ENCODE measurements around the gene NCOR1.

NCOR1 gene

DNA sequence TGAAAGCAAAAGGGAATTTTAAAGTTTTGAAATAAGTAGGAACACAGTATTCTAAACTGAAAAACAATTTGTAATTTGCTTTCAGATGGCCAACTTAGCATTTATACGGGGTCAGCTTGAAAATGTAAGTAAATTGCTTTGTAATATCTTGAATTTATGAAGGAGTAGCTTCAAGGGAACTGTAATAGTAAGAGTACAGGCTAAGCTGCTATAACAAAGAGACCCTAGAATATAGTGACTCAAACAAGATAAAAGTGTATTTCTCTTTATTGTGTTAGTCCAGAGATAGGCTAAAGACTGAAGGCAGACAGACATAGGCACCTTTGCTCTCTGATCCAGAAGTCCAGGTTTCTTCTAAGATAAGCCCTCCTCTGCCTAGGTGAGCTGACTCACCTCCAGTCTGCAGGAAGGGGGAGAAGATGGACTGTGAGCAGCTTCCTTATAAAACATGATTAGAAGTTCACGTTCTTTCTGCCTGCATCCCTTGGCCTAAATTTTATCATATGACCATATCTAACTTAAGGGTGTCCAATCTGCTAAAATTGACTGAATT lies 212.6 kb downstream of the NCOR1 start:
- Histone ChIP-seq H3K27ac (ENCODE audit: low read depth, low read length, severe bottlenecking) (no peak overlapping the region), H3K9me3 (ENCODE audit: control insufficient read depth, low read length) (peaks cover 14% of the 10 kb centered on the region), H3K36me3 (ENCODE audit: control insufficient read depth, insufficient read depth, low read length) (peaks cover 68% of the 10 kb centered on the region), H3K4me1 (ENCODE audit: control insufficient read depth, insufficient read depth, low read length, poor library complexity, severe bottlenecking) (peaks cover 8% of the 10 kb centered on the region), H3K4me3 (ENCODE audit: extremely low read depth, insufficient read depth, low read length, poor library complexity, severe bottlenecking) (no peak overlapping the region)
- 100% methylated on average over 1 of the region's 2 CpGs; no CpG with 5 or more reads in 1 of the 2 experiments for WGBS, 2 experiments (ENCODE audit: insufficient coverage in 2 of 2)

DNA sequence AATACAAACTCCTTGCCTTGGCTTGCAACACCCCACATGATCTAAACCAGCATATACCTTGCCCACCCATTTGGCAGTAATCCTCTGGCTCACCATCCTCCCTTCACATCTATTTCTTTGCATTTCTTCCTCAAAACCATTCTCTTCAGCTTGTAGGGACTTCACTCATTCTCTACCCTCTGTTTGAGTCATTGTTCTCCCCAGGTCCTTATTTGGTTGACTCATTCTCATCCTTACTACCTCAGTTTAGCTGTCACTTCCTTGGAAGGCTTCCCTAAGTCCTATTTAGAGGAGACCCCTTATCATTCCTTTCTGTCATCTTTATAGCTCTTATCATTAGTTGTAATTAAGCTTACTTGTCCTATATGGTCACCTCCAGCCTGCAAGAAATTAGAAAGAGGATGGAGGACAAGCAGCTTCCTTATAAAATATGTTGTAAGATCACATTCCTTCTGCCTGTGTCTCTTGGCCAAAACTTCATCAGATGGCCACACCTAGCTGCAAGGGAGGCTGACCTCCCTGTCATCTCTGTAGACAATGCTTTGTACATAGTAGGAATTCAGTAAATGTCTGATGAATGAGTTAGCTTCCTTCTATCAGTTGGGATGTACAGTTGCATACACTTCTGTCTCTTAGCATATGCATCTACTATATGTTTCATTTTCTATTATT lies 214.0 kb downstream of the NCOR1 start:
- H3K4me1 ChIP-seq (ENCODE audit: control insufficient read depth, insufficient read depth, low read length, poor library complexity, severe bottlenecking): peaks cover 8% of the 10 kb centered on the region
- peaks cover 14% of the 10 kb centered on the region for H3K9me3 ChIP-seq (ENCODE audit: control insufficient read depth, low read length)
- no peak overlapping the region for H3K27ac ChIP-seq (ENCODE audit: low read depth, low read length, severe bottlenecking)
- H3K36me3 ChIP-seq (ENCODE audit: control insufficient read depth, insufficient read depth, low read length): peaks cover 54% of the 10 kb centered on the region
- peak overlapping the region; percentile 78 for H3K4me3 ChIP-seq (ENCODE audit: extremely low read depth, insufficient read depth, low read length, poor library complexity, severe bottlenecking)

DNA sequence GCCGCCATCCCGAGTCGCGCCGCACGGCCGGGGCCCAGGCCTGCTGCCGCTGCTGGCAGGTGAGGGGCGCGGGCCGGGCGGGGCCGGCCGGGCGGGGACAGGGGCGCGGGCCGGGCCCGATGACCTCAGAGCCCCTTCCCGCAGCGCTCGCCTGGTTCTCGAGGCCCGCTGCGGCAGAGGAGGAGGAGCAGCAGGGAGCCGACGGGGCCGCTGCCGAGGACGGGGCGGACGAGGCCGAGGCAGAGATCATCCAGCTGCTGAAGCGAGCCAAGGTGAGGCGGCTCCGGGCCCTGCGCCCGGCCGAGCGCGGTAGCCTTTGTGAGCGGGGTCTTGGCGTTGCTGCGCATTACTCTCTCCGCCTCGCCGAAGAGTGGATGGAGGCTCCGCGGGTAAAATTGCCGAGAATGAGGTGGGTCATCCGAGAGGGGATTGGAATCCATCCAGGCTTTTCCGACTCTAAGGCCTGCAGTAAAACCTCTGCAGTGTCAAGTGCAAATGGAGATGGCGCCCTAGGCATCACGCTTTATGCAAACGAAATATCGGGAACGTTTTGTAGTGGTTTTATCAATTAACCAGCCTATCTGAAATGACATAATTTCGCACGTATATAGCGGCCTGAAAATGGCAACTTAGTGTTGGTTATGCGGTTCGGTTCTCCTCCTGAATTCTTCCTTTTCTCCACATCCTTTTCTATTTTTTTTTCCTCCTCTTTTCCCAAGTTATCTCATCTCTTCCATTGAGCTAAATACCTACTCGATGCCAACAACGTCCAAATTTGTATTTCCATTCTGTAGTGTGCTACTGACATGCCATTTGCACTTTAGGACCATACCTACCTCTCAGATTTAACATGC lies 215.1 kb downstream of the NCOR1 start:
- WGBS, 2 experiments (ENCODE audit: insufficient coverage in 2 of 2): 0 to 1% methylated on average over 51 to 54 of the region's 64 CpGs
- peak overlapping the region; percentile 78 for H3K4me3 ChIP-seq (ENCODE audit: extremely low read depth, insufficient read depth, low read length, poor library complexity, severe bottlenecking)
- peaks cover 47% of the 10 kb centered on the region for H3K36me3 ChIP-seq (ENCODE audit: control insufficient read depth, insufficient read depth, low read length)
- peaks cover 8% of the 10 kb centered on the region for H3K4me1 ChIP-seq (ENCODE audit: control insufficient read depth, insufficient read depth, low read length, poor library complexity, severe bottlenecking)
- H3K27ac ChIP-seq (ENCODE audit: low read depth, low read length, severe bottlenecking): peak overlapping the region; percentile 88
- peaks cover 14% of the 10 kb centered on the region for H3K9me3 ChIP-seq (ENCODE audit: control insufficient read depth, low read length)

DNA sequence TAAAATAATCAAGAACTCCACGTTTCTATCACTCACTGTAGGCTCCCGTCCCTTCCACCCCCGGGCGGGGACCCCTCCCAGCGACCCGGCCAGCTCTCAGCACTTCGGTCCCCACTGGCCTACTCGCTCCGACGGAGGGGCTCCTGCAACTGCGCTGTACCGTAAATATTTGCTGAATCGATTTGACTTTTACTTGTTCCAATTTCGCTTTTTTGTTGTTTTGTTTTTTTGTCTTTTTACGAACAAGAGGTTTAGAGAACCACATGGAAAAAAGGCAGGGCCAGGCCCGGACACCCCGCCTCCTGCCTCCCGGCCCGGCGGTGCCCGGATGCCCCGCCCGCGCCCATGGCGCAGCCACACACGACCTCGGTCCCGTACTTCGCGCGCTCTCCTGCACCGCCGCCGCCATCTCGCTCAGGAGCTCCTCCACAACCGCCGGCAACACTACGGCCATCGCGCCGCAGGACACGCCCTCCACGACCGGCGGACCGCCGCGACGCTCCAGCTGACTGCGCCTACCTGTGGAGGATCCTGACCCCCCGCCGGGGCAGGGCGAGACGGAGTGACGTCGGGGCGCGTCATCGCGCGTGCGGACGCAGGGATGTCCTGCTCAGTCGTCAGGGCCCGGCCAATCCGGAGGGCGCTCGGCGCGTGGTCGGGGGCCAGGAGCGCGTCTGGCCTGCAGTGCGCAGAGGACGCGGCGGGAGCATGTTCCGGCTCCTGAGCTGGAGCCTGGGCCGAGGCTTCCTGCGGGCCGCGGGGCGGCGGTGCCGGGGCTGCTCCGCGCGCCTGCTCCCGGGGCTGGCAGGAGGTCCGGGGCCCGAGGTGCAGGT lies 216.0 kb downstream of the NCOR1 start, which contains the start of the genes TTC19 and ZSWIM7:
Gene TTC19 (plus strand): TSS at position 684 of the 833 bp plus-strand sequence. CDS start 25 bp downstream, at position 709.
Gene ZSWIM7 (minus strand): TSS at position 564 of the 833 bp plus-strand sequence. CDS start 110 bp downstream, at position 454.
- Histone ChIP-seq H3K27ac (ENCODE audit: low read depth, low read length, severe bottlenecking) (peak within 1 kb of the TSS; percentile 88), H3K36me3 (ENCODE audit: control insufficient read depth, insufficient read depth, low read length) (peaks cover 43% of the 10 kb centered on the region), H3K9me3 (ENCODE audit: control insufficient read depth, low read length) (peaks cover 14% of the 10 kb centered on the region), H3K4me3 (ENCODE audit: extremely low read depth, insufficient read depth, low read length, poor library complexity, severe bottlenecking) (peak within 1 kb of the TSS; percentile 78), H3K4me1 (ENCODE audit: control insufficient read depth, insufficient read depth, low read length, poor library complexity, severe bottlenecking) (peaks cover 8% of the 10 kb centered on the region)
- 0 to 1% methylated on average over 60 to 82 of the region's 91 CpGs for WGBS, 2 experiments (ENCODE audit: insufficient coverage in 2 of 2)

DNA sequence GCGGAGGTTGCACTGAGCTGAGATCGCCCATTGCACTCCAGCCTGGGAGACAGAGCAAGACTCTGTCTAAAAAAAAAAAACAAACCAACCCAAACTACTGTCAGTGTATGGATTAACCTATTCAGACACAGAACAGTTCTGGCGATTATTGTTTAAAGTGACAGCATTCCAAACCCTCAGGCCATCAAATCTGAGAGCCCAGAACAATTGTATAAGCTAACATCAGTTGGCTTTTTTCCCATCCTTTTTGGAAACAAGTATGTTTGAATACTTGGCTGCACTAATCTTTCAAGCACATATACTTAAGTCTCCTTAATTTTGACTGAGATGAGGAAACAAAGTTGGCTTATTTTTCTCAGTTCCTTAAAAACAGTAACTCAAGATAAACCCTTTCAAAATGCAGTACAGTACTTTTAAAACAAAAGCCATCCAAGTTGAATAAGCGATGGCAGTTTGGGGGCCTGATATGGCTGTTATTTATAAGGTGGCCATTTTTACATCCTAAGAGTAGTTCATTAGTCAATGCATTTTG lies 217.2 kb downstream of the NCOR1 start:
- Histone ChIP-seq H3K4me3 (ENCODE audit: extremely low read depth, insufficient read depth, low read length, poor library complexity, severe bottlenecking) (no peak overlapping the region), H3K4me1 (ENCODE audit: control insufficient read depth, insufficient read depth, low read length, poor library complexity, severe bottlenecking) (peaks cover 8% of the 10 kb centered on the region), H3K27ac (ENCODE audit: low read depth, low read length, severe bottlenecking) (no peak overlapping the region), H3K9me3 (ENCODE audit: control insufficient read depth, low read length) (peaks cover 14% of the 10 kb centered on the region), H3K36me3 (ENCODE audit: control insufficient read depth, insufficient read depth, low read length) (peaks cover 39% of the 10 kb centered on the region)
- 88 to 100% methylated on average over 1 to 2 of the region's 4 CpGs for WGBS, 2 experiments (ENCODE audit: insufficient coverage in 2 of 2)

DNA sequence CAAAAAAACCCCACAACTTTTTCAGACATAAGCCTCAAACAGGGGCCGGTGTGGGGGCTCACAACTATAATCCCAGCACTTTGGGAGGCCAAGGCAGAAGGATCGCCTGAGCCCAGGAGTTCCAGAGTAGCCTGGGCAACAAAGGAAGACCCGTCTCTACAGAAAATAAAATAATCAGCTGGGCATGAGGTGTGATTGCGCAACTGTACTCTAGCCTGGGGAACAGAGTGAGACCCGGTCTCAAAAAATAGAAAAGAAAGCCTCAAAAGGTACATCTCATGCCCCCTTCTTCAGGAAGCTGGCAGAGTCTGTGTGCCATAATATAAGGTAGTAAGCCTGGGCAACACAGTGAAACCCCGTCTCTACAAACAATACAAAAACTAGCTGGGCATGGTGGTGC lies 219.0 kb downstream of the NCOR1 start:
- Histone ChIP-seq H3K9me3 (ENCODE audit: control insufficient read depth, low read length) (peaks cover 8% of the 10 kb centered on the region), H3K4me1 (ENCODE audit: control insufficient read depth, insufficient read depth, low read length, poor library complexity, severe bottlenecking) (peaks cover 7% of the 10 kb centered on the region), H3K36me3 (ENCODE audit: control insufficient read depth, insufficient read depth, low read length) (peaks cover 34% of the 10 kb centered on the region), H3K4me3 (ENCODE audit: extremely low read depth, insufficient read depth, low read length, poor library complexity, severe bottlenecking) (no peak overlapping the region), H3K27ac (ENCODE audit: low read depth, low read length, severe bottlenecking) (no peak overlapping the region)
- WGBS, 2 experiments (ENCODE audit: insufficient coverage in 2 of 2): 87 to 92% methylated on average over 4 to 5 of the region's 6 CpGs

DNA sequence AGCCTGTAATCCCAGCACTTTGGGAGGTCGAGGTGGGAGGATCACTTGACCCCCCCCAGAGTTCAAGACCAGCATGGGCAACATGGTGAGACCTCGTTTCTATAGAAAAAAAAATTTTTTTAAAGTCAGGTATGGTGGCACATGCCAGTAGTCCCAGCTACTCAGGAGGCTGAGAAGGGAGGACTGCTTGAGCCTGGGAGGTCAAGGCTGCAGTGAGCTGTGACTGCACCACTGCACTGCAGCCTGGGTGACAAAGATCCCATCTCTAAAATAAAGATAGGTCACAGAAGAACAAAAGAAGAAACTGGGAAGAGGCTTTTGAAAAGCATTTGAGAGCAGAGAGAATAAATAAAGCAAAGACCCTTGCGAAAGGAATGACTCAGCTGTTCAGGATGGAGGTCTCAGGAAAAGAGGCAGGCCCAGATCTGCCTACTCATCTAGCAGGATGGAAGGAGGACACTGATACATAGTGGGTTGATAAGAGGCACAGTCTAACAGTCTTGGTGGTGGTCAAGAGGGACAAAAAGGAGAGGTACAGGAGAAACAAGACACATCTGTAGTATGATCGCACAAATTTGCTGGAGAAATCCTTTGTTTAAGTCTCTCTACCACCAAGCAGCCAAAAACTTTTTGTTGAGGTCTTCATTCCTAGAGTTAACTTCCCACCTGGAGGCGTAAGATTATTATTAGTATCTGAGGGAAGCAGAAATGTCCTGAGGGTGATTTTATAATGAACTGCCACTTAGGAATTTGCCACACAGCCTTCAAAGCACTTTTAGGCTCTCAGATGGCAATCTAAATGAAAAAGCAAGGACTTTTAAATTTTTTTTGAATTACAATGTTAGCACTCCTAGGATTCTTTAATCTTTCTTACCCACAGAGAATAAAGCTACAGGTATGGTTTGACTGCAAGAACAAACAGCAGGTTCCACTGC lies 233.4 kb downstream of the NCOR1 start:
- WGBS, 2 experiments (ENCODE audit: insufficient coverage in 2 of 2): 87 to 94% methylated on average over 3 to 4 of the region's 5 CpGs
- peaks cover 10% of the 10 kb centered on the region for H3K4me1 ChIP-seq (ENCODE audit: control insufficient read depth, insufficient read depth, low read length, poor library complexity, severe bottlenecking)
- H3K27ac ChIP-seq (ENCODE audit: low read depth, low read length, severe bottlenecking): peak overlapping the region; percentile 63
- H3K36me3 ChIP-seq (ENCODE audit: control insufficient read depth, insufficient read depth, low read length): peaks cover 84% of the 10 kb centered on the region
- H3K4me3 ChIP-seq (ENCODE audit: extremely low read depth, insufficient read depth, low read length, poor library complexity, severe bottlenecking): no peak overlapping the region
- H3K9me3 ChIP-seq (ENCODE audit: control insufficient read depth, low read length): peaks cover 9% of the 10 kb centered on the region

DNA sequence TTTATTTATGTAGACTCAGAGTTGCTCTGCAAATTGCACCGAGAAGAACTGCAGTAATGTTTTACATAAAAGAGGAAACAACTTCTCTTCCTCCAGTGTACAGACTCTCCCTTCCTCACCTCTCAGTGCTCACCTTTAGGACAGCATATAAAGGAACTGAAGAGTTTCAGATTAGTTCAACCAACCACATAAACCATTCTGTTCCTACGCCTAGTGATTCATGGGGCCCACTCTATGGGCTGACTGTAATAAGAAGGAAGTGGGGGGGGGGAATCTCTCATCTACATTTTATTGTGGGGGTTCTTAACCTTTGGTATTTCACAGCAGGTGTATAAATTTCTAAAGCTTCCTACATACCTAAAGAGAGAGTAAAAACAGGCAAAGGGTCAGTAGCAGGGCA lies 234.1 kb downstream of the NCOR1 start:
- WGBS, 2 experiments (ENCODE audit: insufficient coverage in 2 of 2): 33% methylated on average over 1 of the region's 2 CpGs; no CpG with 5 or more reads in 1 of the 2 experiments
- peaks cover 84% of the 10 kb centered on the region for H3K36me3 ChIP-seq (ENCODE audit: control insufficient read depth, insufficient read depth, low read length)
- peaks cover 9% of the 10 kb centered on the region for H3K9me3 ChIP-seq (ENCODE audit: control insufficient read depth, low read length)

More for the DNA sequence above, 234.1 kb downstream of the NCOR1 start:
- no peak overlapping the region for H3K27ac ChIP-seq (ENCODE audit: low read depth, low read length, severe bottlenecking)
- no peak overlapping the region for H3K4me3 ChIP-seq (ENCODE audit: extremely low read depth, insufficient read depth, low read length, poor library complexity, severe bottlenecking)
- peaks cover 10% of the 10 kb centered on the region for H3K4me1 ChIP-seq (ENCODE audit: control insufficient read depth, insufficient read depth, low read length, poor library complexity, severe bottlenecking)

Data from mesodermal cell (in vitro differentiated cells).